ENCODE data around the gene STEEP1.
"Not testable (repeated sequence)": the region's sequence is repeated elsewhere in the genome, so short reads cannot be mapped to it uniquely, and the experiment has no call there.

Gene STEEP1

GRCh38 chrX:119500061-119500800 is 65.0 kb downstream of the STEEP1 start:
- H3K36me3 ChIP-seq (ENCODE audit: insufficient read depth, low read depth, low read length), result no peaks in the 10 kb centered on the region
- no peaks in the 10 kb centered on the region for H3K9me3 ChIP-seq (ENCODE audit: insufficient read depth, low read depth, low read length)
- no peak overlapping the region for H3K4me3 ChIP-seq (ENCODE audit: low read length)
- no peak overlapping the region for H3K9ac ChIP-seq (ENCODE audit: low read depth, low read length)
- H3K27ac ChIP-seq (ENCODE audit: low read length), result no peak overlapping the region
- H3K27me3 ChIP-seq (ENCODE audit: insufficient read depth, low read length), result no peaks in the 10 kb centered on the region
- no peaks in the 10 kb centered on the region for H3K4me1 ChIP-seq (ENCODE audit: insufficient read depth, low read length)

GRCh38 chrX:119497185-119497584 is 68.0 kb downstream of the STEEP1 start:
- H3K27ac ChIP-seq (ENCODE audit: low read length), result no peak overlapping the region
- H3K4me3 ChIP-seq (ENCODE audit: low read length), result no peak overlapping the region
- H3K9me3 ChIP-seq (ENCODE audit: insufficient read depth, low read depth, low read length), result no peaks in the 10 kb centered on the region
- no peaks in the 10 kb centered on the region for H3K4me1 ChIP-seq (ENCODE audit: insufficient read depth, low read length)
- H3K9ac ChIP-seq (ENCODE audit: low read depth, low read length), result no peak overlapping the region
- H3K36me3 ChIP-seq (ENCODE audit: insufficient read depth, low read depth, low read length), result no peaks in the 10 kb centered on the region
- H3K27me3 ChIP-seq (ENCODE audit: insufficient read depth, low read length), result no peaks in the 10 kb centered on the region

- Histone ChIP-seq H3K9ac (ENCODE audit: low read depth, low read length) (no peak overlapping the region), H3K4me1 (ENCODE audit: insufficient read depth, low read length) (no peaks in the 10 kb centered on the region), H3K27ac (ENCODE audit: low read length) (no peak overlapping the region), H3K36me3 (ENCODE audit: insufficient read depth, low read depth, low read length) (no peaks in the 10 kb centered on the region), H3K4me3 (ENCODE audit: low read length) (no peak overlapping the region), H3K9me3 (ENCODE audit: insufficient read depth, low read depth, low read length) (no peaks in the 10 kb centered on the region), H3K27me3 (ENCODE audit: insufficient read depth, low read length) (no peaks in the 10 kb centered on the region)
These were observed 69.2 kb downstream of the STEEP1 start for GRCh38 chrX:119495734-119496726.

- H3K27ac ChIP-seq (ENCODE audit: low read length); H3K4me3 ChIP-seq (ENCODE audit: low read length); H3K27me3 ChIP-seq (ENCODE audit: insufficient read depth, low read length); H3K9ac ChIP-seq (ENCODE audit: low read depth, low read length); H3K36me3 ChIP-seq (ENCODE audit: insufficient read depth, low read depth, low read length); H3K4me1 ChIP-seq (ENCODE audit: insufficient read depth, low read length); H3K9me3 ChIP-seq (ENCODE audit: insufficient read depth, low read depth, low read length): not testable (repeated sequence)
These were observed 71.2 kb downstream of the STEEP1 start for GRCh38 chrX:119493851-119494495.

GRCh38 chrX:119492463-119492862 is 72.7 kb downstream of the STEEP1 start:
- no peak overlapping the region for H3K4me3 ChIP-seq (ENCODE audit: low read length)
- H3K9me3 ChIP-seq (ENCODE audit: insufficient read depth, low read depth, low read length), result no peaks in the 10 kb centered on the region
- no peak overlapping the region for H3K27ac ChIP-seq (ENCODE audit: low read length)
- H3K9ac ChIP-seq (ENCODE audit: low read depth, low read length), result no peak overlapping the region
- H3K27me3 ChIP-seq (ENCODE audit: insufficient read depth, low read length), result no peaks in the 10 kb centered on the region
- no peaks in the 10 kb centered on the region for H3K4me1 ChIP-seq (ENCODE audit: insufficient read depth, low read length)
- no peaks in the 10 kb centered on the region for H3K36me3 ChIP-seq (ENCODE audit: insufficient read depth, low read depth, low read length)

- Histone ChIP-seq H3K4me3 (ENCODE audit: low read length) (no peak overlapping the region), H3K9ac (ENCODE audit: low read depth, low read length) (no peak overlapping the region), H3K4me1 (ENCODE audit: insufficient read depth, low read length) (no peaks in the 10 kb centered on the region), H3K27ac (ENCODE audit: low read length) (no peak overlapping the region), H3K36me3 (ENCODE audit: insufficient read depth, low read depth, low read length) (no peaks in the 10 kb centered on the region), H3K27me3 (ENCODE audit: insufficient read depth, low read length) (no peaks in the 10 kb centered on the region), H3K9me3 (ENCODE audit: insufficient read depth, low read depth, low read length) (no peaks in the 10 kb centered on the region)
These were observed 75.8 kb downstream of the STEEP1 start for GRCh38 chrX:119489212-119490074.

GRCh38 chrX:119488749-119489148 is 76.5 kb downstream of the STEEP1 start:
- no peaks in the 10 kb centered on the region for H3K4me1 ChIP-seq (ENCODE audit: insufficient read depth, low read length)
- no peaks in the 10 kb centered on the region for H3K27me3 ChIP-seq (ENCODE audit: insufficient read depth, low read length)
- H3K9ac ChIP-seq (ENCODE audit: low read depth, low read length), result no peak overlapping the region
- no peaks in the 10 kb centered on the region for H3K9me3 ChIP-seq (ENCODE audit: insufficient read depth, low read depth, low read length)
- no peak overlapping the region for H3K4me3 ChIP-seq (ENCODE audit: low read length)
- H3K36me3 ChIP-seq (ENCODE audit: insufficient read depth, low read depth, low read length), result no peaks in the 10 kb centered on the region
- H3K27ac ChIP-seq (ENCODE audit: low read length), result no peak overlapping the region

All from iPS-20b (cell line).